Tibial artery (tissue), 4 donors: Measurements from ENCODE around the gene NKG7.

Source experiments
- DNase-seq, 2 donors: peaks; one replicate each; pipeline ENCODE4 v3.0.0-alpha.2; 2019
- H3K27ac ChIP-seq, 2 donors: fragments of 200-600 bp; sonication (generic) in 1 of 2; 1 replicate in 1 of 2; 2 replicates in 1 of 2; pipeline ENCODE4 v1.5.1; 2018 to 2019; ENCODE audit warnings: mild to moderate bottlenecking in 1 of 2
- H3K27me3 ChIP-seq, 2 donors: fragments of 200-600 bp; sonication (generic) in 1 of 2; one replicate each; pipeline versions ENCODE4 v1.5.1 to v1.6.0; 2016 to 2019
- H3K36me3 ChIP-seq, 3 donors: fragments of 200-600 bp; sonication (generic) in 2 of 3; one replicate each; pipeline ENCODE4 v1.5.1; 2016 to 2019; ENCODE audit warnings: mild to moderate bottlenecking in 2 of 3
- H3K4me1 ChIP-seq, 4 donors: fragments of 200-600 bp; sonication (generic) in 2 of 4; 1 replicate in 3 of 4; 2 replicates in 1 of 4; pipeline ENCODE4 v1.5.1; 2016 to 2019
- H3K4me3 ChIP-seq, 2 donors: fragments of 200-600 bp; sonication (generic) in 1 of 2; 1 replicate in 1 of 2; 2 replicates in 1 of 2; pipeline ENCODE4 v1.5.1; 2018 to 2019; ENCODE audit warnings: mild to moderate bottlenecking in 2 of 2
- H3K9me3 ChIP-seq, 3 donors: fragments of 200-600 bp; sonication (generic) in 1 of 3; one replicate each; pipeline ENCODE4 v1.5.1; 2016 to 2019
- CTCF ChIP-seq, 2 experiments: fragments of 200-600 bp in 1 of 2; fragments of 450-650 bp in 1 of 2; IDR thresholded peaks; one replicate each; pipeline ENCODE4 v1.5.1; 2017 to 2019; ENCODE audit warnings: antibody characterized with exemption in 2 of 2, mild to moderate bottlenecking in 1 of 2, moderate library complexity in 1 of 2
- intact Hi-C: fragments of 100-400 bp; cut with DNase I; formaldehyde crosslinking; loops from one replicate; pipeline ENCODE4 v1.15.0; 2023; ENCODE audit warnings: low total_unique reads

The NKG7 gene

DNA sequence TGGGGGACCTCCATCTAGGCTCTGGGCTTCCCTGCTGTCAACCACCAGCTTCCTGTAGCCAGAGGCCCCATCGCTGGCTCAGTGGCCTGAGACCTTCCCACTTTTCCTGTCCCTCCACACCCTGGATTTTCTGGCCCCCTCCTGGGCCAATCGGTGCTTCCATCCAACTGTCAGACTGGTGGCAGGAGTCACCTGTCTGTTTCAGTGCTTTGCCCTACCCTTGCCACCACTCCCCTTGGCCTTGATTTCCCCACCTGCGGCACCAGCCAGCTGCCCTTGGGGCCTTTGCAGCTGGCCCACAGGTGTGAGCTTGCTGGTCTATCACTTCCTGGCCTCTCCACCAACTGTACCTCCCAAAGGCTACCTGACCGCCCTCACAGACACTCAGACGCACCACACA lies 43.0 kb downstream of the NKG7 start:
- intact Hi-C loops, result no loop called here
- Histone ChIP-seq H3K27ac (no peak overlapping the region), H3K9me3 (no peaks in the 10 kb centered on the region), H3K27me3 (peaks cover 0 to 56% of the 10 kb centered on the region in 2 donors), H3K36me3 (peaks cover 0 to 10% (median 5%) of the 10 kb centered on the region in 3 donors), H3K4me3 (no peak overlapping the region), H3K4me1 (peaks cover 0 to 14% (median 7%) of the 10 kb centered on the region in 4 donors)
- TF ChIP-seq CTCF (IDR thresholded peaks at IDR 0.05), result no peak
- no peak for DNase-seq

DNA sequence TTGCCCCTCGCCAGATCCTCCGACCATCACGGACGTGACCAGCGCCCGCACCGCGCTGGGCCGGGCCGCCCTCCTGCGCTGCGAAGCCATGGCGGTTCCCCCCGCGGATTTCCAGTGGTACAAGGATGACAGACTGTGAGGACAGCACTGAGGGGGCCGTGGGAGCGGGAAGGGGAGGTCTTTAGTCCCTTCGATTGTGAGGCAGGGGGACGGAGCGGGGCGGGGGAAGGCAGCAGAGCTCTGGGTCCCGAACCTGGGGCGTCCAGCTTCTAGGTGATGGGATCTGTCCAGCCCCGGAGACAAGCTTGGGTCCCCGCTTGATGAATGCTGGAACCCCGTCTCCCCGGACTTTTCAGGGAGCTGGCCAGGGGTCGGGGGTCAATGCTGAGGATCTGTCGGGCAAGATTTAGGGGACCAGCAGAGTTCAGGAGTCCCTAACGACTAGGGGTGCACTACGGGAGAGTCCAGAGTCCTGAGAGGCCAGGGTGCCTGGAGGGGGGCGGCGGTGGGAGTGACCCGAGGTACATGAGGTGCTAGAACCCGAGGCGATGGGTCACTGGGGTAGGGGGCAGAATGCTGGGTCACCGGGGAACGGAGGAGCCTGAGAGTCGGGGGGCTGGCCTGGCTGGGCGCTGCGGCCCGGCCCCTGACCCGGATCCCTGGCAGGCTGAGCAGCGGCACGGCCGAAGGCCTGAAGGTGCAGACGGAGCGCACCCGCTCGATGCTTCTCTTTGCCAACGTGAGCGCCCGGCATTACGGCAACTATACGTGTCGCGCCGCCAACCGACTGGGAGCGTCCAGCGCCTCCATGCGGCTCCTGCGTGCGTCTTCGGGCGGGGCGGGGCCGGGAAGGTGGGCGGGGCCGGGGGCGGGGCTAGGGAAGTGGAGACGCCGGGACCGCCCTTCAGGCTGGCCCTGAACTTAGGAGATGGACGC lies 45.1 kb downstream of the NKG7 start:
- intact Hi-C loops, result no loop called here
- Histone ChIP-seq H3K36me3 (peaks cover 0 to 10% (median 2%) of the 10 kb centered on the region in 3 donors), H3K27me3 (peaks cover 0 to 77% of the 10 kb centered on the region in 2 donors), H3K4me3 (peak overlapping the region in 1 of 2 donors; percentile 24), H3K27ac (no peak overlapping the region), H3K4me1 (peaks cover 0 to 14% (median 7%) of the 10 kb centered on the region in 4 donors), H3K9me3 (no peaks in the 10 kb centered on the region)
- TF ChIP-seq CTCF (IDR thresholded peaks at IDR 0.05), result no peak
- no peak for DNase-seq

GRCh38 chr19:51326216-51327065 lies 46.0 kb downstream of the NKG7 start:
- intact Hi-C loops, result no loop called here
- DNase-seq, result peak in 1 of 2 donors; percentile 57

DNA sequence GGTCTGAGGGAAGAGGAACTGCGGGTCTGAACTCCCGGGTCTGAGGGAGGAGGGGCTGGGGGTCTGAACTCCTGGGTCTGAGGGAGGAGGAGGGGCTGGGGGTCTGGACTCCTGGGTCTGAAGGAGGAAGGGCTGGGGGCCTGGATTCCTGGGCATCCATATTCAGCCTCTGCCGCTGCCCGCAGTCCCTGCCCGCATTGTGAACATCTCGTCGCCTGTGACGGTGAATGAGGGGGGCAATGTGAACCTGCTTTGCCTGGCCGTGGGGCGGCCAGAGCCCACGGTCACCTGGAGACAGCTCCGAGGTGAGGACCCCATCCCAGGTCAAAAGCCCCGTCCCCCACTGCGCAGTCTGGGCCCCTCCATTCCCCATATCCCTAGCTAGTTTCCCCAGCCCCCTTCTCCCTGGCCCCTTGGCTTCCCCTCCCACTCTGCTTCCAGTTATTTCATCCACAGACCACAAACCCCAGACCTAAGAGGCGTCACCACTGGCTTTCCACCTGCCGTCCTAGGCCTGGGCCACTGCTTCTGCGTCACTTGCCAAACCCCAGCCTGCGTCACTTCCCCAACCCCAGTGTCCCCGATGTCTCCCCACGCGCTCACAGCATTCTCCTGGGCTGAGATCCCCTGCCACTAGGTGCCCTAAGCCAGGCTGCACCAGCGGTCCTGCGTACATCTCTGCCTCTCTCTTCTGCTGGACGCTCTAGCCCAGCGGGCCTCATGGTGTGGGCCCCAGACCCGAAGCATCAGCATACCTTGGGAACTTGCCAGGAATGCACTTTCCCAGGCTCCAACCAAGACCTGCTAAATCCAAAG lies 47.1 kb downstream of the NKG7 start:
- Histone ChIP-seq H3K4me3 (no peak overlapping the region), H3K36me3 (no peaks in the 10 kb centered on the region), H3K9me3 (no peaks in the 10 kb centered on the region), H3K27ac (no peak overlapping the region), H3K4me1 (peaks cover 0 to 14% (median 7%) of the 10 kb centered on the region in 4 donors), H3K27me3 (peaks cover 0 to 73% of the 10 kb centered on the region in 2 donors)
- intact Hi-C loops, result no loop called here
- TF ChIP-seq CTCF (IDR thresholded peaks at IDR 0.05), result no peak
- no peak for DNase-seq

More at GRCh38 chr19:51326216-51327065, 46.0 kb downstream of the NKG7 start:
- Histone ChIP-seq H3K4me3 (no peak overlapping the region), H3K4me1 (peaks cover 0 to 14% (median 7%) of the 10 kb centered on the region in 4 donors), H3K9me3 (no peaks in the 10 kb centered on the region), H3K36me3 (peaks cover 0 to 5% (median 0%) of the 10 kb centered on the region in 3 donors), H3K27me3 (peaks cover 0 to 79% of the 10 kb centered on the region in 2 donors), H3K27ac (no peak overlapping the region)
- no peak for TF ChIP-seq CTCF (IDR thresholded peaks at IDR 0.05)

- H3K27ac ChIP-seq, result no peak overlapping the region
- H3K27me3 ChIP-seq, result peaks cover 0 to 60% of the 10 kb centered on the region in 2 donors
- no peak for TF ChIP-seq CTCF (IDR thresholded peaks at IDR 0.05)
- intact Hi-C loops, result no loop called here
- no peak for DNase-seq
- H3K4me1 ChIP-seq, result peaks cover 0 to 14% (median 7%) of the 10 kb centered on the region in 4 donors
- H3K9me3 ChIP-seq, result no peaks in the 10 kb centered on the region
- no peaks in the 10 kb centered on the region for H3K36me3 ChIP-seq
- no peak overlapping the region for H3K4me3 ChIP-seq
Measured at GRCh38 chr19:51324167-51324481, 48.3 kb downstream of the NKG7 start.
